Vagina (tissue), 2 donors: Measurements from ENCODE around the gene JAM3. TPM values are rescaled to one million over a fixed set of nuclear protein-coding genes. Genes with fewer than 3 reads are reported as not detected.
A peak's percentile ranks its signal among the peaks of the same experiment; 100 is the strongest.

Source experiments
- DNase-seq, 2 donors: peaks; one replicate each; pipeline ENCODE4 v3.0.0-alpha.2; 2017; ENCODE audit errors: extremely low spot score in 2 of 2
- H3K27ac ChIP-seq: fragments of 200-600 bp; sonication (generic); one replicate; pipeline ENCODE4 v1.5.1; 2019
- H3K27me3 ChIP-seq: fragments of 200-600 bp; sonication (generic); one replicate; pipeline ENCODE4 v1.5.1; 2019
- H3K36me3 ChIP-seq, 2 donors: fragments of 200-600 bp; sonication (generic); one replicate each; pipeline ENCODE4 v1.5.1; 2017 to 2019
- H3K4me1 ChIP-seq: fragments of 200-600 bp; sonication (generic); one replicate; pipeline ENCODE4 v1.5.1; 2019
- H3K4me3 ChIP-seq, 2 donors: fragments of 200-600 bp; sonication (generic); 1 replicate in 1 of 2; 2 replicates in 1 of 2; pipeline ENCODE4 v1.5.1; 2016 to 2019
- H3K9me3 ChIP-seq: fragments of 200-600 bp; sonication (generic); one replicate; pipeline ENCODE4 v1.5.1; 2019
- POLR2A ChIP-seq, 2 donors: fragments of 450-650 bp; IDR thresholded peaks; one replicate each; pipeline ENCODE4 v1.6.1; 2017; ENCODE audit warnings: antibody characterized with exemption in 2 of 2, mild to moderate bottlenecking in 2 of 2, moderate library complexity in 2 of 2
- POLR2AphosphoS5 ChIP-seq, 2 donors: sonication (generic); formaldehyde crosslinking; IDR thresholded peaks; one replicate each; pipeline ENCODE4 v1.9.0; 2017; ENCODE audit warnings: antibody characterized with exemption in 2 of 2, mild to moderate bottlenecking in 2 of 2, low read depth in 1 of 2; ENCODE audit not compliant: insufficient read depth in 1 of 2
- intact Hi-C: fragments of 100-400 bp; cut with DNase I; formaldehyde crosslinking; loops from one replicate; pipeline ENCODE4 v1.15.1; 2023
- total RNA-seq: library from RNA; depleted of rRNA; stranded (reverse); fragments of >200 nt; gene quantifications from one replicate; pipeline ENCODE4 v1.2.3, GENCODE V29; 2016
- TF ChIP-seq, protein P1 (sequence below), 3 experiments: fragments of 450-650 bp in 2 of 3; fragments of 200-600 bp in 1 of 3; sonication (generic) in 1 of 3; IDR thresholded peaks; one replicate each; pipeline ENCODE4 v1.5.1; 2017 to 2019; ENCODE audit warnings: antibody characterized with exemption in 3 of 3, mild to moderate bottlenecking in 2 of 3, moderate library complexity in 2 of 3

JAM3 gene
- total RNA-seq, 1 donor from 2014 or later, result 31.7 TPM

DNA sequence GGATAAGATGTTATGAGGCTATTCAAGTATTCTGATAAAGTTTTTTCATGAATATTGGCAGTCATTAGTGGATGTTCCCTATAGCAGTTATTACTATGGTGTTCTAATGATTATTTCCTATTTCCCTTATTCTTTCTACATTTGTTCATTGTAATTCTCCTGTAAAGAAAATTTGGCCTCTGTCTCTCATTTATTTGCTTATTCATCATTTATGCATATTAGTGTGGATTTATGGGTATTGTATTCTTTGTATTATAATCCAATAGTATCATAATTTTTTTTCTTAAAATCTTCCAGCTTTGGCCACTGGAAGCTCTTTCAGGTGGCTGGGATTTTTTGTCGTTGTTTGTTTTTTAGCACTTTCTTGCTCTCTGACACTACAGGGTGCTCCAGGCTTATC, 47.3 kb downstream of the JAM3 start:
- no peaks in the 10 kb centered on the region for H3K36me3 ChIP-seq
- no peak for DNase-seq
- intact Hi-C loops, result no loop called here
- peaks cover 6% of the 10 kb centered on the region for H3K4me1 ChIP-seq
- H3K27ac ChIP-seq, result no peak overlapping the region
- TF ChIP-seq POLR2AphosphoS5 (IDR thresholded peaks at IDR 0.05; ENCODE audit: insufficient read depth in 1 of 2, low read depth in 1 of 2) (no peak), POLR2A (IDR thresholded peaks at IDR 0.05) (no peak)
- TF ChIP-seq, protein P1, sequence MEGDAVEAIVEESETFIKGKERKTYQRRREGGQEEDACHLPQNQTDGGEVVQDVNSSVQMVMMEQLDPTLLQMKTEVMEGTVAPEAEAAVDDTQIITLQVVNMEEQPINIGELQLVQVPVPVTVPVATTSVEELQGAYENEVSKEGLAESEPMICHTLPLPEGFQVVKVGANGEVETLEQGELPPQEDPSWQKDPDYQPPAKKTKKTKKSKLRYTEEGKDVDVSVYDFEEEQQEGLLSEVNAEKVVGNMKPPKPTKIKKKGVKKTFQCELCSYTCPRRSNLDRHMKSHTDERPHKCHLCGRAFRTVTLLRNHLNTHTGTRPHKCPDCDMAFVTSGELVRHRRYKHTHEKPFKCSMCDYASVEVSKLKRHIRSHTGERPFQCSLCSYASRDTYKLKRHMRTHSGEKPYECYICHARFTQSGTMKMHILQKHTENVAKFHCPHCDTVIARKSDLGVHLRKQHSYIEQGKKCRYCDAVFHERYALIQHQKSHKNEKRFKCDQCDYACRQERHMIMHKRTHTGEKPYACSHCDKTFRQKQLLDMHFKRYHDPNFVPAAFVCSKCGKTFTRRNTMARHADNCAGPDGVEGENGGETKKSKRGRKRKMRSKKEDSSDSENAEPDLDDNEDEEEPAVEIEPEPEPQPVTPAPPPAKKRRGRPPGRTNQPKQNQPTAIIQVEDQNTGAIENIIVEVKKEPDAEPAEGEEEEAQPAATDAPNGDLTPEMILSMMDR (IDR thresholded peaks at IDR 0.05), result no peak
- no peaks in the 10 kb centered on the region for H3K9me3 ChIP-seq
- H3K27me3 ChIP-seq, result no peaks in the 10 kb centered on the region
- no peak overlapping the region for H3K4me3 ChIP-seq

DNA sequence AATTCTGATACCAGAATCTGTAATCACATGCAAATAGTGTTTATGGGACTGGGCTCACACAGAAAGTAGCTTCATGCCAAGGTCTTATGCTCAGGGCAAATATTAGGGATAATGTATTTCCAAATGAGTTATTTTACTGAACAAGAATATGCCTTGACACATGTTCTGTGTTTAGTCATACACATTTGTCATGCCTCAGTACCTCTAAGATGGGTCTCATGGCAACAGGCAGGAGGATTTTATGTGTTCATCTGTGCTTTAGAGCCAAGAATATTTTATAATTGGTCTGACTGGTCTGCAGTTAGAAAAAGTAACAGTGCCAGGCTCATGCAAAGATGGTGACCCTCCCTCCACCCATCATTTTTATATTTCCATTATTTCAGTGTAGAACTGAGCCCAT, 49.1 kb downstream of the JAM3 start:
- TF ChIP-seq, protein P1 (IDR thresholded peaks at IDR 0.05), result no peak
- TF ChIP-seq POLR2AphosphoS5 (IDR thresholded peaks at IDR 0.05; ENCODE audit: insufficient read depth in 1 of 2, low read depth in 1 of 2), result no peak
- TF ChIP-seq POLR2A (IDR thresholded peaks at IDR 0.05), result no peak
- Histone ChIP-seq H3K27me3 (no peaks in the 10 kb centered on the region), H3K4me3 (no peak overlapping the region), H3K4me1 (peaks cover 20% of the 10 kb centered on the region), H3K27ac (peak overlapping the region; percentile 10), H3K36me3 (no peaks in the 10 kb centered on the region), H3K9me3 (no peaks in the 10 kb centered on the region)
- no peak for DNase-seq
- intact Hi-C loops, result no loop called here

DNA sequence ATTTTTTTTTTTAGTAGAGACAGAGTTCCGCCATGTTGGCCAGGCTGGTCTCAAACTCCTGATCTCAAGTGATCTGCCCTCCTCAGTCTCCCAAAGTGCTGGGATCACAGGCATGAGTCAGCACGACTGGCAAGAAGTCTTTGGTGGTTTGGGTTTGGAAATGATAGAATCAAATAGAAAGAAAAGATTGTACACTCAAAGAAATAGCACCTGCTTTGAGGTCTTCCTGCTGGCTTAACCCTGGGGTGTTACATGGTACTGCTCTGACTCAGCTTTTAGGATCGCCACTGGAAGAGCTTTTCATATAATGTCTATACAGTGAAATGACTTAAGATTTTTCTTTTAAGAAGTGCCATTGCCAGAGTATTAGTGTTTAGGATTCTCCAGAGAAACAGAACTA, 50.2 kb downstream of the JAM3 start:
- TF ChIP-seq POLR2AphosphoS5 (IDR thresholded peaks at IDR 0.05; ENCODE audit: insufficient read depth in 1 of 2, low read depth in 1 of 2) (no peak), POLR2A (IDR thresholded peaks at IDR 0.05) (no peak)
- TF ChIP-seq, protein P1 (IDR thresholded peaks at IDR 0.05), result no peak
- peak overlapping the region; percentile 81 for H3K27ac ChIP-seq
- H3K36me3 ChIP-seq, result no peaks in the 10 kb centered on the region
- intact Hi-C loops, result no loop called here
- H3K4me3 ChIP-seq, result no peak overlapping the region
- H3K9me3 ChIP-seq, result no peaks in the 10 kb centered on the region
- no peaks in the 10 kb centered on the region for H3K27me3 ChIP-seq
- DNase-seq, result no peak
- peaks cover 20% of the 10 kb centered on the region for H3K4me1 ChIP-seq

- Histone ChIP-seq H3K4me1 (peaks cover 28% of the 10 kb centered on the region), H3K27ac (peak overlapping the region; percentile 81), H3K4me3 (peak overlapping the region; percentile 2 to 23), H3K36me3 (no peaks in the 10 kb centered on the region), H3K9me3 (no peaks in the 10 kb centered on the region), H3K27me3 (no peaks in the 10 kb centered on the region)
- TF ChIP-seq POLR2AphosphoS5 (IDR thresholded peaks at IDR 0.05; ENCODE audit: insufficient read depth in 1 of 2, low read depth in 1 of 2) (peak in 1 of 2 donors; percentile 86), POLR2A (IDR thresholded peaks at IDR 0.05) (no peak)
- TF ChIP-seq, protein P1 (IDR thresholded peaks at IDR 0.05), result no peak
- intact Hi-C loops, result loop anchor here (2.0 to 10.0 kb wide), 2 partner anchors 51 to 165 kb away; partner anchors contain the start of genes IGSF9B and JAM3
- DNase-seq, result no peak
These were observed 51.4 kb downstream of the JAM3 start for GRCh38 chr11:134120143-134120850.

DNA sequence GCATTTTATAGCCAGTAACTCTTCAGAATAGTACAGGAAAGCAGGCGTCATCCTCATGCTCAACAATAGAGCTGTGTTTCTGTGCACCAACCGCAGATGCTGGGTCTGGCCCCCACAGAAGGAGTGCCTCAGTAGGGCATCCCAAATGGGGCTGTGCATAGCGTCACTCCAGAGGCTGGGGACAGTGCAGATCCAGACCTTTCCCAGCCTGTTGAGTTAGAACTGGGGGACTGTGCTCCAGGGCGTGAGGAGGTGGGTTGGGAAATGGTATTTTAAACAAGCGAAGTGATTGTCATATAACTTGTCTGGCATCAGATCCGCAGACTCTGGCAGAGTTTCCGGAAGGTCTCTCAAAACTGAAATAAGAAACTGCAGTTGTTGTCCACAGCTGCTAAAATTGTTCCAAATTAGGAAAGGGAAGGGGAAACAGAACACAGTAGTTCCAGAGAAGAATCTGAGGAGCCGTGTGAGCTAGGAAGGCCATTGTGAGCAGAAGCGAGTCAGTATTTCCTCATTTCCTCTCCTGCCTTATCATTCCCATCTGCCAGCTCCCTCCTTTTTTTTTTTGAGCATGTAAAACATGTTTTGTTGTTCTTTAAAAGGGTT, 52.2 kb downstream of the JAM3 start:
- DNase-seq, result no peak

More for the DNA sequence above, 52.2 kb downstream of the JAM3 start:
- H3K36me3 ChIP-seq, result no peaks in the 10 kb centered on the region
- no peaks in the 10 kb centered on the region for H3K9me3 ChIP-seq
- peak overlapping the region; percentile 2 to 23 for H3K4me3 ChIP-seq
- H3K4me1 ChIP-seq, result peaks cover 35% of the 10 kb centered on the region
- TF ChIP-seq POLR2AphosphoS5 (IDR thresholded peaks at IDR 0.05; ENCODE audit: insufficient read depth in 1 of 2, low read depth in 1 of 2), result peak in 1 of 2 donors; percentile 74
- no peak for TF ChIP-seq POLR2A (IDR thresholded peaks at IDR 0.05)
- H3K27ac ChIP-seq, result peak overlapping the region; percentile 81
- H3K27me3 ChIP-seq, result no peaks in the 10 kb centered on the region
- intact Hi-C loops, result loop anchor here (2.0 to 10.0 kb wide), 2 partner anchors 52 to 166 kb away; partner anchors contain the start of genes IGSF9B and JAM3
